ENCODE results near the gene GULP1. TPM values are rescaled to one million over a fixed set of nuclear protein-coding genes. Genes with fewer than 3 reads are reported as not detected.

GULP1 gene
- total and polyA plus RNA-seq, 2 of the 4 experiments (the other 2 are of a cell fraction), result 24.4 to 40.1 TPM

DNA sequence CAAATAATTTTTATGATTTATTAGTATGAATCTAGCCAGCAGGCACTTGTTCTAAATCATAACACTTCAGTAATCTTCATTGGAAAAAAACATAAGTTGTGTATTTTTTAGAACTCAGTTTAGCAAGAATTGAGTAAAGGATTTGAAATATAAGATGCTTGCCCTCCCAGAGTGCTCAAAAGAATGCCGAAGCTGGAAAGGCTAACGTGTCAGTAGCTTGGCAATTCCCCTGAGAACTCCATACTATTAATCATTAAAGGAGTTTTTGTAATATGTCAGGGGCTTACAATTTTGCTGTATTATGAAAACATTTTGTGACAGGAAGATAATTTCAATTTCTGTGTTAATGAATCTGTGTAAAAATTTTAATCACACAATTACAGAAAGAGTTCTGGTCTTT is 122.7 kb downstream of the GULP1 start:
- WGBS, 2 experiments (ENCODE audit: extremely low coverage in 2 of 2, insufficient read length in 1 of 2), result no CpG with 5 or more reads among the region's 2 CpGs
- intact Hi-C loops (cut with micrococcal nuclease), result no loop called here
- H3K79me1 ChIP-seq (ENCODE audit: low read depth in 1 of 2, low read length in 2 of 2), result peaks cover 5 to 37% of the 10 kb centered on the region in 2 experiments; a peak in 3 of 4 replicates
- no peak overlapping the region for H3K9ac ChIP-seq (ENCODE audit: low read depth, low read length)
- no peak overlapping the region for H4K8ac ChIP-seq (ENCODE audit: low read depth in 2 of 2, low read length in 2 of 2)
- peak; percentile 52 for DNase-seq
- H3K18ac ChIP-seq (ENCODE audit: low read depth, low read length), result no peak overlapping the region
- no peak overlapping the region for H3K4ac ChIP-seq (ENCODE audit: low read depth, low read length)
- no peak overlapping the region for H2AK5ac ChIP-seq (ENCODE audit: low read depth, low read length)
- no peak overlapping the region for H3K4me2 ChIP-seq (ENCODE audit: low read depth, low read length)
- dilution Hi-C loops (cut with HindIII; ENCODE audit: low sequenced_read_pairs, unreplicated experiment), result no loop called here
- ATAC-seq (ENCODE audit: low read depth), result peak; percentile 72
- ChIA-PET CTCF (interaction anchor here (0.6 to 0.7 kb wide), 3 partner anchors 56 to 420 kb away, joined by 3 to 6 read pairs (median 5); no protein-coding TSS in a partner anchor), POLR2A (ENCODE audit: unreplicated experiment) (no interaction called here)
- no peak overlapping the region for H3K4me3 ChIP-seq (ENCODE audit: insufficient read depth, low read depth, low read length)
- 0 out of 2 replicates have a peak, but pooled peaks cover 2% of the 10 kb centered on the region for H3K9me3 ChIP-seq (ENCODE audit: control insufficient read depth, insufficient read depth, low read length)
- no peaks in the 10 kb centered on the region; the same call in 1 of the 2 replicates for H3K4me1 ChIP-seq (ENCODE audit: control insufficient read depth, insufficient read depth, low read length)
- H3K56ac ChIP-seq (ENCODE audit: extremely low read depth, insufficient read depth, low read length), result no peak overlapping the region
- no peak overlapping the region for H2BK20ac ChIP-seq (ENCODE audit: low read depth, low read length)
- H4K91ac ChIP-seq (ENCODE audit: insufficient read depth, low read depth, low read length), result no peak overlapping the region
- no peak overlapping the region for H2BK5ac ChIP-seq (ENCODE audit: low read depth, low read length, poor library complexity, severe bottlenecking)
- no peak overlapping the region for H4K5ac ChIP-seq (ENCODE audit: low read depth, low read length)
- no peaks in the 10 kb centered on the region for H4K20me1 ChIP-seq (ENCODE audit: insufficient read depth, low read length)
- no peak overlapping the region for H2AFZ ChIP-seq (replicated peaks; ENCODE audit: low read length, poor library complexity)
- in situ Hi-C loops (cut with MboI; ENCODE audit: low sequenced_read_pairs), result no loop called here
- no peaks in the 10 kb centered on the region for H3K9me1 ChIP-seq (ENCODE audit: insufficient read depth, low read length)
- no peak overlapping the region for H2BK15ac ChIP-seq (ENCODE audit: low read depth, low read length)
- no peak overlapping the region; the same call in 1 of the 2 replicates for H2BK120ac ChIP-seq (ENCODE audit: low read depth, low read length)
- TF ChIP-seq RFX5 (IDR thresholded peaks at IDR 0.05; ENCODE audit: low read depth, low read length) (no peak), FOS (IDR thresholded peaks at IDR 0.05; ENCODE audit: low read depth, low read length) (no peak), NFE2L2 (IDR thresholded peaks at IDR 0.05; ENCODE audit: low read depth, low read length) (no peak), SMC3 (IDR thresholded peaks at IDR 0.05; ENCODE audit: low read depth, low read length) (no peak)
- TF ChIP-seq, protein P1, sequence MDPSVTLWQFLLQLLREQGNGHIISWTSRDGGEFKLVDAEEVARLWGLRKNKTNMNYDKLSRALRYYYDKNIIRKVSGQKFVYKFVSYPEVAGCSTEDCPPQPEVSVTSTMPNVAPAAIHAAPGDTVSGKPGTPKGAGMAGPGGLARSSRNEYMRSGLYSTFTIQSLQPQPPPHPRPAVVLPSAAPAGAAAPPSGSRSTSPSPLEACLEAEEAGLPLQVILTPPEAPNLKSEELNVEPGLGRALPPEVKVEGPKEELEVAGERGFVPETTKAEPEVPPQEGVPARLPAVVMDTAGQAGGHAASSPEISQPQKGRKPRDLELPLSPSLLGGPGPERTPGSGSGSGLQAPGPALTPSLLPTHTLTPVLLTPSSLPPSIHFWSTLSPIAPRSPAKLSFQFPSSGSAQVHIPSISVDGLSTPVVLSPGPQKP (IDR thresholded peaks at IDR 0.05; ENCODE audit: borderline replicate concordance, low read depth, low read length), result no peak
- 0 out of 2 replicates have a peak overlapping the region, but pooled peaks have one; percentile 60 for H3K14ac ChIP-seq (replicated peaks; ENCODE audit: low read depth, low read length)
- H3K23ac ChIP-seq (ENCODE audit: low read depth, low read length), result no peak overlapping the region
- H3K27me3 ChIP-seq (ENCODE audit: control insufficient read depth, insufficient read depth, low read length), result no peaks in the 10 kb centered on the region
- BruUV-seq (replicated peaks), result no TSS peak
- no peaks in the 10 kb centered on the region for H3K36me3 ChIP-seq (ENCODE audit: control insufficient read depth, insufficient read depth, low read length)
- no peak overlapping the region for H2AK9ac ChIP-seq (replicated peaks; ENCODE audit: low read depth, low read length, poor library complexity)
- H3K27ac ChIP-seq (ENCODE audit: insufficient read depth, low read length), result no peak overlapping the region
